Transverse colon (tissue), 3 donors: ENCODE data around the gene UBLCP1.

Experiments
- EP300 ChIP-seq: sonication (generic); formaldehyde crosslinking; IDR thresholded peaks from one replicate; pipeline ENCODE4 v1.6.1; 2017; ENCODE audit warnings: antibody characterized with exemption, low read depth
- TF ChIP-seq, protein P1 (sequence below), 5 experiments: fragments of 200-600 bp in 3 of 5; fragments of 450-650 bp in 2 of 5; sonication (generic) in 3 of 5; IDR thresholded peaks; 1 replicate in 2 of 5; 2 replicates in 3 of 5; pipeline ENCODE4 v1.5.1; 2016 to 2017; ENCODE audit warnings: antibody characterized with exemption in 5 of 5, inconsistent platforms in 3 of 5, mild to moderate bottlenecking in 2 of 5, moderate library complexity in 1 of 5

DNA sequence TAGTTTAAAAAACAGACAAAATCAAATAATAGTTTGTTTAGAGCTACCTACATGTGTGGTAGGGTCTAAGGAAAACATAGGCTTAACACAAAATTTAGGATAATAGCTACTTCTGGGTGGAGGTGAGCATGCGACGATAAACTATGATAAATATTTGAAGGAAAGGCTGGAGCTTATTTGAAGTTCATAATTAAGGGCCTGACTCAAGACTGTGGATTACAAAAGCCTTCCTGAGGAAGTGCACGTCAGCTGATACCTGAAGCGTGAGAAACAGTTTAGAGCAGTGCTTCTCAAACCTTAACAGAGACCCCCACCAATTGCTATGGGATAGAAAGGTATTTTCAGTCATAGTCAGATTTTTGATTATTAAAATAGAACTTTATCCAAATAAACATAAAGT is 20.4 kb upstream of the UBLCP1 start:
- TF ChIP-seq, protein P1, sequence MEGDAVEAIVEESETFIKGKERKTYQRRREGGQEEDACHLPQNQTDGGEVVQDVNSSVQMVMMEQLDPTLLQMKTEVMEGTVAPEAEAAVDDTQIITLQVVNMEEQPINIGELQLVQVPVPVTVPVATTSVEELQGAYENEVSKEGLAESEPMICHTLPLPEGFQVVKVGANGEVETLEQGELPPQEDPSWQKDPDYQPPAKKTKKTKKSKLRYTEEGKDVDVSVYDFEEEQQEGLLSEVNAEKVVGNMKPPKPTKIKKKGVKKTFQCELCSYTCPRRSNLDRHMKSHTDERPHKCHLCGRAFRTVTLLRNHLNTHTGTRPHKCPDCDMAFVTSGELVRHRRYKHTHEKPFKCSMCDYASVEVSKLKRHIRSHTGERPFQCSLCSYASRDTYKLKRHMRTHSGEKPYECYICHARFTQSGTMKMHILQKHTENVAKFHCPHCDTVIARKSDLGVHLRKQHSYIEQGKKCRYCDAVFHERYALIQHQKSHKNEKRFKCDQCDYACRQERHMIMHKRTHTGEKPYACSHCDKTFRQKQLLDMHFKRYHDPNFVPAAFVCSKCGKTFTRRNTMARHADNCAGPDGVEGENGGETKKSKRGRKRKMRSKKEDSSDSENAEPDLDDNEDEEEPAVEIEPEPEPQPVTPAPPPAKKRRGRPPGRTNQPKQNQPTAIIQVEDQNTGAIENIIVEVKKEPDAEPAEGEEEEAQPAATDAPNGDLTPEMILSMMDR (IDR thresholded peaks at IDR 0.05) = no peak
- no peak for TF ChIP-seq EP300
